NCI-H524 (cell line): ENCODE results near the gene ITGA2.

Experiments
- DNase-seq, 2 experiments: peaks; one replicate each; lab custom pipeline; 2025; lab: John Stamatoyannopoulos, UW

Gene ITGA2

DNA sequence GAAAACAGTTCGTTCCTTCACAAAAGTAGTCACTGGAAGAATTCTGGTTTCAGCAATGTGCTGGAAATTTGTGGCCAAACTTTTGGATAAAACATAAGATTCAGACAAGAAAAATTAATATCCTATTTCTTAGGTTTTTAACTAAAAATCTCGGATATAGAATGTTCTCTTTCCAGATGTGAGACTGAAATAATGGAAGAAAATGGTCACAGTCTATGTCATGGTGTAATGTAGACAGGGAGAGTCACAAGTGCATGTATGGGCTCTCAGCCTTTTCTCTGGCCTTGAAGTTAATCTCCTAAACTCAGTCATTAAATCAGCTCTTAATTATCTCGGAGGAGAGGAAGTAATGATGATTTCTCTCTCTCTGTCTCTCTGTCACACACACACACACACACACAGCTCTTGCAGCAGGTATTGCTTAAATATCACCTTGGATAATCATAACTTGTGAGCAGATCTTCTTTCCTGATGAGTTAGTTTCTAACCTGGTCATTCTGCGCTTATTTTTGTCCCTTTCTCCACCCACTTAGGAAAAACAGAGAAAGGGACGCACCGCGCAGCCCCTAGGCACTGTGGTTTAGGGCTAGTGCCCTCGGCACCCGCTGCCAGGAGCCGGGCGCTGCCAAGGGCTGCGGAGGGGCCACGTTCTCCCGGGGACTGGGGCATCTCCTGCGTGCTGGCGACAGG is 672 bp upstream of the ITGA2 start:
- DNase-seq: peak in 1 of 2 experiments; percentile 35

DNA sequence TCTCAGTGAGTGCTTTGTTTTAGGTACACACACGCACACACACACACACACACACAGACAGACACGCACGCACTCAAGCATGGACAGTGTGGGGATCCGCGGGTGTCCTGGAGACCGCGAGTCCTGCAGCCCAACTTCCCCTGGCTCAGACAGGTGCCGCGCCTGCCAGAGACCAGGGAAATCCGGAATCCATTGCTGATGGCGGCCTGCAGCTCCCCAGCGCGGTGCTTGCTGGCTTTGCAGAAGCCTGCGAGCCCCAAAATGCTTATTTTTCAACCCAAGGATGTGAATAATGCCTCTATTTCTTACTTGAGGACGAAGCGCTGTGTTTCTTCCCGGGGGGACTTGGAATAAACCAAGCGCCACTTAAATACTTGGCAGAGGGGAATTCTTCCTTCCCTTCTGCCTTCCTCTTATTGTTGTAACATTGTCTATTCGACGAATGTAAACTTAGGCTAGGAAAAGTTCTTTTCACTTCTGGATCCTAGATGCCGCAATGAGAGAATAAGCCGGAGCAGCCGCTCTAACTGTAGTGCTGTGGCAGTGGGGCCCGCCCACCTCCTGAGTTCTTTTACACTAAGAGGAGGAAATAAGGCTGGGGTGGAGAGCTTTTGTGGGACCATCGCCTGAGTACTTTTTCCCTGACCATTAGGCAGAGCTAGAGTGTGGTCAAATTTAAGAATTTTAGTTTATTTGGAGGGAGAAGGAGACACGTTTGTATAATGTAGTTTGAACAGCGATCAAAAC is 802 bp downstream of the ITGA2 start:
- DNase-seq: peak in 1 of 2 experiments; percentile 44

DNA sequence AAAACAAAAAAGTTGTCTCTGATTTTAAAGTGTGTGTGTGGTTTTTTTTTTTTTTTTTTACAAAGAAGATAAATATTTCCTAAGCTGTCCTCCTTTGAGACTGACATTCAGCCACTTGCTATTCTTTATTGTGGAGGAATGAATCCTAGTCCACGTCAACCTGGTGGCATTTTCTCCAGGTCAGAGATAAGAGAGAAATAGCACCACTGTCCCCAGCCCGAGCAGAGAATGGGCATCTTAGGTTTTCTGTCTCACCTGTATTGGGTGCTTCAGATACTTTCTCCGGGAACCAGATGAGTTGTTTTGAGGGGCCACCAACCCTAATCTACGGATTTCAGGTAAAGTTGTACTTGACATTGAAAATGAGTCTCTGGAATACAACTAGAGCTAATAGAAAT is 1.4 kb downstream of the ITGA2 start:
- DNase-seq: no peak

DNA sequence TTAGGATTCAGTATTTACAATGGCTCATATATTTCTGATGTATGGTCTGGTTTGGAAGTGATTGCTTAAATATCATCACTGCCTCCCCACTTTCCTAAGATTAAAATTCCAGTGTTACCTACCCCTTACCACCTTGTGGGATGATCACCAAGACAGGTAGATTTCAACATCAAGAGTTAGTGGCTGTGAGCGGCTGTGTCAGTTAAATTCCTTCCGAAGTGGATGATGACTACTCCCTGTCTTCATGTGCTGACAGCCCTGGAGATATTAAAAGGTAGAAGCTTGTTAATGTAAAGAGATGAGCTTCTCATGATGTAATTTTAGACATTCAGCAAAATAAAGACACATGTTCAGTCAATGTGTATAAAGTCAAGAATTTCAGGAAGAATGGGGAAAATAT is 4.2 kb downstream of the ITGA2 start:
- DNase-seq: no peak

DNA sequence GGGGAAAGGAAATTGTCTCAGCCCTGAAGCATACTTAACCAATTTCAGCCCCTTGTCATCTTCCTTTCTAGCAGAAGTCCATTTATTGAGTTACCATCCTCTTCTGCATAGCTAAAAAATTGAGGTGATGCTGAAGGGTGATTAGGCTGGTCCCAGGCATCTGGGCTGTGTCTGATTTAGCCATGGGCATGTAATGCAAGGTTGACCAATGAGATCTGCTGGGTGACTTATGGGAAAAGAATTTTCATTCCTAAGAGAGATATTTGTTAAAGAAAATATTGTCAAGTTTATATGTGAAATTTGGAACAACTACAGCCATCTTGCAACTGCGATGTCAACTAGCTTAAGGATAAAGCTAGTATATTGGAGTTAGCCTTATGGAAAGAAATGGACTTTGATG is 5.1 kb downstream of the ITGA2 start:
- no peak for DNase-seq

DNA sequence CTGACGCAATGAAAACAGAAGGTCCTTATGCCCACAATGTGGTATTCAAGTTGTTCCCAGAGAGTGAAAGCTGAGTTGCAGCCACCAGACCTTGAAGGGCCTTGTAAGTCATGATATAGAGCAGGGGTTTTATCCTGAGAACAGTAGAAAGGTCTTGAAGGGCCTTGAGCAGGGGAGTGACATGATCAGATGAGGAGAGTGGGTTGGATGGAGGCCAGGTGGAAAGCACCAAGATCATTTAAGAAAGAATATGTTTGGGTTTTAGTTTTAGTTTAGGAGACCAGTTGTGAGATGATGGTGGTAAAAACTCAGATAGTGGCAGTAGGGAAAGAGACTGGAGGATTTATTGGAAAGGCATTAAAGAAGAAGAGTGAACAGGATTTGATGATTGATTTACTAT is 5.9 kb downstream of the ITGA2 start:
- DNase-seq: peak in 1 of 2 experiments; percentile 11

DNA sequence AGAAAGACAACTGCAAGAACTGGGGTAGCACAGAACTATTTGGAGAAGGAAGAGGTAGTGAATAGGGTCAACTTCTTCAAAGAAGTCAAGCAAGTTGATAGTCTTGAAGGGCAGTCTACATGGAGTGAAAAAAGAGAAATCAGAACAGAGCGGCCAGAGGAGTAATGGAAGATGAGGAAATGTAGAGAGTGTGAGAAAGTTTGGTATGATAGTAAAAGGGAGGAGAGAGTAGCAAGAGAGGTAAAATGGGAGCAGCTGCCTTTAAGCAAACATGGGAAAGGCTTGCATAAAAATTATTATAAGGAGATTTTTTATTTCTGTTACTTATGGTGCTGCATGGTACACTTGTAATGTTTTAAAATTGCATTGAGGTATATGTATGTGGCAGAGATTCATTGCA is 6.8 kb downstream of the ITGA2 start:
- DNase-seq: no peak

DNA sequence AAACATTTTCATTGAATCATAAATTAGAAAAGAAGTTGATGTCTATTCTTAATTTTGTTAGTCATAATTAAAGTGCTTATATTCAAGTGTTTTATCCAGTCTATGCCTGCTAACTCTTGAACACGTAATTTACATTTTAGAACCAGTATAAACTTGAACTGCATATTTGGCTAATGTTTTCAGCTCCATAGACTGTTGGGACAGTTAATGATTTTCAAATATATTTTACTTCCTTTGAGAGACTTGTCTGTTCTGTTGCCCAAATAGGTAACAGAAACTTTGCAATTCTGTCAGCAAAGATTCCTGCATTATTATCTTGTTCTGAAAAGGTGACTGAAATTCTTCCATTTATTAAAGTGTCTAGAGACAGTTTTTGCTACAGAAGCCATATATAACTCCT is 7.8 kb downstream of the ITGA2 start:
- no peak for DNase-seq

DNA sequence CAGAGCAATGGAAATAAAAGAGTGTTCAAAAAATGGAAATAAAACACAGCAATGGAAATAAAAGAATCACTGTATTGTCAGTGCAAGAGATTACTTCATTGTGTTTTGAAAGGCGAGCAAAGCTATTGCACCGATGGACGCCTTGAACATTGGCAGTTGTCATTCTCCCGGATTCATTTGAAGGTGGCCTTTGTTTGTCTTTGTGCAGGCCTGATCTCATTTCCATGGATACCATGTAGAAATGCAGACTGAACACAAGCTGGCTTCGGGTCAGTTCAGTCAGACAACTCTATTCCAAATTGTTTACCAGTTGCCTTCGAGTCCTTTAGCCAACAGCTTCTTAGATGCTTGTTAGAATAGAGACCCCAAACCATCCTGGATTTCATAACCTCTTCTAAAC is 8.3 kb downstream of the ITGA2 start:
- DNase-seq: no peak

DNA sequence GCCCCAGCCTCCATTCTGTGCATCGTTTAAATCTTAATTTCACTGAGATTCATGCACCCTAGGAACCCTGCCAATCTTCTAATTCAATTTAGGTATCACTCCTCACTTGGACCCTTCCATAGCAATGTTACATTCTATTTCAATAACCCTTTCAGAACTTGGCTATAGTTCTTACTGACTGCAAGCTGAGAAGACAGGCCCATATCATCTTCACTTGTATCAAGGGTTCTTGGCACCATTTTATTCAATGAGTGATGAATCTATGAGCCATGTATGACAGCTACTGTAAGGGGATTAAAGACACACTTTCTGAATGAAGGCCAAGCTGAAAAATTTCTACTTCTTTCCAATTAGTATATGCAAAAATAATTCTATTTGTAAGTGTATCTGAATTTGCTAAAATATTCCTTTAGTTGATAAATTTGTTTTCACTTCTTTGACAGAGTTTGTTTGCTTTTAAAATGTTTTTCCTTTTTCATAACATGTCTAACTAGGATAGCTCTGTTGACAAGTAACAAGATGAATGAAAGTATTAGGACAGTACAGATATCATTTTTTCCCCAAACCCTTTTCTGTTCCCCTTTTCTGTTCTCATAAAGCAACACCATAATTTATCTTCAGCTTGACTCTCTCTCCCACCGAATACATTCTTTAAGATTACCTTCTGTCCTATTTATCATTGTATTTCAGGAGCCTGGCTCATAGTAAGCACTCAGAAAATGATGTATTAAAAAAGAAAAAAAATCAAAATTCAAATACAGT is 9.6 kb downstream of the ITGA2 start:
- no peak for DNase-seq

DNA sequence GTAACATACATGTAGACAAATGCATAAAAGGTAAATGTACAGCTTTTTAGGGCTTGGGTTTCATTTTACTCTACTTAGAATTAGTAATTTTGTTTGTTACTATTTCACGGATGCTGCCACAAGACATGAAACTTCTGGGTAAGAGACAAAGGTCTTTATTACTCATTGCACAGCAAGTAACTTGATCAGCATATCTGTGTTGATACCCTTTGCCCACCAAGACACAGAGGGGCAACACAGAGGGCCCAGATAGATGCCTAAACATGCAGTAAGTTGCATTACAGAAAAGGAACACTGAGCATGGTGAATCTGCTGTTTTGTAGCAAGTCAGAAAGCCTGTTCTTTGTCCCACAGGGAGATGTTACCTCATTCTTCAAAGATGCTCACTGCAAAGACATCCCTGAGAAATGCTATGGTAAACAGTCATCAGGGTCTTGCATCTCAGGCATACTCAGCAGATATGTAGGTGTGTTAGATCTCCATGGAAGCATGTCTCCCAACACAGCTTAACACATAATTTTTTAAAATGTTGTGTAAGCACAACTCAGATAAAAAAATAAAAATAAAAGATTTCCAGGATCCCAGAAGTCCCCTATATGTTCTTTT is 10.3 kb downstream of the ITGA2 start:
- no peak for DNase-seq

DNA sequence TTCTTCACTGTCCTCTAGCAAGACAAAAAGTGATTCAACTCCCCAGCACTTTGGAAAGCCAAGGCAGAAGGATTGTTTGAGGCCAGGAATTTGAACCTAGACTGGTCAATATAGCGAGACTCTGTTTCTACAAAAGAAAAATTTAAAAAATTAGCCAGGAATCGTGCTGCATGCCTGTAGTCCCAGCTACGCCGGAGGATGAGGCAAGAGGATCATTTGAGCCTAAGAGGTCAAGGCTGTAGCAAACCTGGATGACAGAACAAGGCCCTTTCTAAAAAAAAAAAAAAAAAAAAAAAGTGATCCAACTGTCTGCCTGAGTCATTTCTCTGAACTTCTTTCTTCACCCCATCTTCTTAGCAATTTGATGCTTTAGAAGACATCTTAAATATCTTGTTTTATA is 12.4 kb downstream of the ITGA2 start:
- no peak for DNase-seq

DNA sequence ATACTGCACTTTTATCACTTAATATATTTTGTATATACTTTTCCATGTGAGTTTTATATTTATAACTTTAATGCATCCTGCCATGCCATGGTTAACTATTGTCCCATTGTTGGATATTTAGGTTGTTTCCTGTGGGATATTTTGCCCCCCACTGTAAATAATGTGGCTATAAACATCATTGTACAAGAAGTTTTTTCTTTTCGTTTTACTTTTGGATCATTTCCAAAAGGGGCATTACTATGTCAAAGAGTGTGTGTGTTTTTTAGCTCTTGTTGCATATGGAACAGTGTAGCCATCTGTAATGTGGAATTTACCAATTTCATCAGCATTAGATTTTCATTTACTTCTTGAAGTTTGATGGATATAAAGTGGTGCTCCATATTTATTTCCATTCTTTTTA is 13.3 kb downstream of the ITGA2 start:
- no peak for DNase-seq

DNA sequence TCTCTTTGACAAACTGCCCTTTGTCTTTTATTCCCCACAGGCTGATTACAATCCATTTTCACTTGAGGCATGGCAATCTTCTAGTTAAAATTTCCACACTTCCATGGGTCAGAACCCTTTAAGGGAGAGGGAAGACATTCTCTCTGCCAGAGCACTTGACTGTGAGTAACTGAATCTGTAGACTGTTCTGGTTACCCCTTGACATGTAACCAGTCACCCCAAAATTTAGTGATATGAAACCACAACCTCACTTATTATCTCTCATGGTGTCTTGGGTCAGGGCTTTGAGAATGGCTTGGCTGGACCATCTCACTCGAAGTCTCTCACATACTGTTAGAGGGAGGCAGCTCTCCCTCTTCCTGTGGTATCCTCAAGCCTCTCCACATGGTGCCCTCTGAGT is 14.0 kb downstream of the ITGA2 start:
- no peak for DNase-seq

DNA sequence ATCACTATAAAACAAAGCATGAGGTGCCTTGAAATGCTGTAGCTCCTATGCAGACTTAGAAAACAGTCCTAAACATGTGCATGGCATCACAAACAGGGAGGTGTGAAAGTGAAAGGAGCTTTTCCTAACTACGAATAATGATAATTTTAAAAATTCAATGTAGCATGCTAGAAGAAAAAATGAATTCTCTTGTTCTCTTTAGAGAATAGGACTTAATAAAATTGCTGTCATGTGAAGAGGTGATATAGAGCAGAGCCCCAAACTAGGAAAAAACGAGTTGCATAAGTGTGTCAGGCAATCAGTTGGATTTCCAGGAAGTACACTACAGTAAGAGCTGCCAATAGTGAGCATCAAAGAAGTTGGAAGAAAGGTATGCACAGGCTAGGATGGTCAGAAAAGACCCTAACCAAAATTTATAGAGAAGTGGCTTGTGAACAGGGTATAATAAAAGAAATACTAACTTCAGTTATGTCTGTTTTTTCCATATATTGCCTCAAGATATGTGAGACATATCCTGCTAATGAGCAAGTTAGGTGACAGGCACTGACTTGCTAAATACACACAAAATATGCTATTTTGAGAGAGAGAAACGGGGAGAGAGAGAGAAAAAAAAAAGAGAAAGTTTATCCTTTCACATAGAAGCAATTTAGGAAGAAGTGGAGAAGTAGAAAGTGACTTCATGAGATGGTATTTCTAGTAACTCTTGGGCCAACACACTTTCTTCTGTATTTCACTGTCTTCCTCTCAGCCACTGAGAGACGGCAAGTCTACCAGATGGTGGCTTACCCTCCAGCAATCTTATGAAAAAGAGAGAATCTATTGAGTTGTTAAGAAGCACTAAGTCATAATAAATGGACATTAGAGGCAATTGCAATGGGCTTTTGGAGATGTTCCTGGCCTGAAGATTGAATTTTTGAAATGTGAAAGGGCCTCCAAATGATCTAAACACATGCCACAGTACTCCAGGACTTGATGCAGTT is 18.0 kb downstream of the ITGA2 start:
- DNase-seq: no peak

DNA sequence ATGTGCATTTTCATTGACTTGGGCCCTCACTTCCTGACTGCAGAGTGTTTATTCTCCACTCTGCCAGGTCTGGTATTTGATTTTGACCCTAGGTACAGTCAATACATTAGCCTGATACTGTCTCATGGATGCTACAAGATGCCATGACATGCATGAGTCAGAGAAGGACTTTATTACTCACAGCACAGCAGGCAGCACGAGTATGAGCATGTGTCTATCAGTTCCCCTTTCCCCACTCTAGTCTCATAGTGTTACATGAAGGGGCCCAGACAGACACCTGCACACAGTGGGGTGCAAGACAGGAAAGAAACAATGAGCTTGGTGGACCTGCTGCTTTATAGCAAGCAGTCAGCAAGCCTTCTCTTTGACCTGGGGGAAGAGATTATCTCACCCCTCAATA is 19.6 kb downstream of the ITGA2 start:
- DNase-seq: no peak

DNA sequence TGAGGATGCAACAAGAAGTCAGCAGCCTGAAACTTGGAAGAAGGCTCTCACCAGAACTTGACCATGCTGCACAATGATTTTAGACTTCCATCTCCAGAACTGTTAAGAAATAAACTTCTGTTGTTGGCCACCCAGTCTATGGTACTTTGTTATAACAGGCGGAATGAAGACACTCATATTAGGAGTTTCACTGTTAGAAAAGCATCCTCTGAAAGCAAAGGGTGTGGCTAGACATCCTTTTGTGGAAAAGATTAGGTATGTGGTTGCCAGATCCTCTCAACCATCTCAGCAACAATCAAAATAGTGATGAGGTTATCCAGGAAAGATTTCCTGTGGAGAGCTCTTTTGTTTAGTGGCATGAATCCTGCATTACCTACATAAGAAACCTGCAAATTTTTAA is 20.7 kb downstream of the ITGA2 start:
- DNase-seq: no peak

DNA sequence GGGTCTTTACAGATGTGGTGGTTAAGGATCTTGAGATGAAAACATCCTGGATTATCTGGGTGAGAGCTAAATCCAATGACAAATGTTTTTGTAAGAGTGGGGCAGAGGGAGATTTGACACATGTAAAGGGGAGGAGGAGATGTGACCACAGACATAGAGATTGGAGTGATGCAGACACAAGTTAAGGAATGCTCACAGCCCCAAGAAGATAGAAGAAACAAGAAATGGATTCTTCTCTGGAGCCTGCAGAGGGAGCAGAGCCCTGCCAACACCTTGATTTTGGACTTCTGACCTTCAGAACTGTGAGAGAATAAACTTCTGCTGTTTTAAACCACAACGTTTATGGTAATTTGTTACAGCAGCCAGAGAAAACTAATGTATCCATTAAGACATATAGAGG is 21.7 kb downstream of the ITGA2 start:
- no peak for DNase-seq

DNA sequence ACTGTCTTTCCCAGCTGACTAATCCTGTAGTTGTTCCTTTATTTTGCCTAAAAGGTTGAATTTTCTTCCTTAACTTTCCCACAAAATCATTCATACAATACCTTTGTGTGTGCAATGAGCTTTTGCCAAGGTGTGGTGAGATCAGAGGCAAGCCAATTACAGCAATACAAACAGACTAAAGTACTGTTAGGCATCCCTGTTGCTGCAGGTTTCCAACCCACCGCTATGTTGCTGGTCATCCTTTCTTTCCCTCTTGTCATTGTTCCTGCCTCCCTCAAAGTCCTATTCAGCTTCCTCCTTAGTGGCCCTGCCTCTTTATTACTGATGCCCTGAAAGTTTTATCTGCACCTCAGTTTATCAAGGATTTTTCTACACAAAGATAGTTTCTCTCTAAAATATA is 22.1 kb downstream of the ITGA2 start:
- DNase-seq: no peak

DNA sequence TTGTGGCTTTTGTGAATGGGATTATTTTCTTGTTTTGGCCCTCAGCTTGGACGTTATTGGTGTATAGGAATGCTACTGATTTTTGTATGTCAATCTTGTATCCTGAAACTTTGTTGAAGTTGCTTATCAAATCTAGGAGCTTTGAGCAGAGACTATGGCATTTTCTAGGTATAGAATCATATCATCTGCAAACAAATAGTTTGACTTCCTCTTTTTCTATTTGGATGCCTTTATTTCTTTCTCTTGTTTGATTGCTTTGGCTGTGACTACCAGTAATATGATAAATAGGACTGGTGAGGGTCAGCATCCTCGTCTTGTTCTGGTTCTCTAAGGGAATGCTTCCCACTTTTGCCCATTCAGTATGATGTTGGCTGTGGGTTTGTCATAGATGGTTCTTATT is 24.7 kb downstream of the ITGA2 start:
- no peak for DNase-seq

DNA sequence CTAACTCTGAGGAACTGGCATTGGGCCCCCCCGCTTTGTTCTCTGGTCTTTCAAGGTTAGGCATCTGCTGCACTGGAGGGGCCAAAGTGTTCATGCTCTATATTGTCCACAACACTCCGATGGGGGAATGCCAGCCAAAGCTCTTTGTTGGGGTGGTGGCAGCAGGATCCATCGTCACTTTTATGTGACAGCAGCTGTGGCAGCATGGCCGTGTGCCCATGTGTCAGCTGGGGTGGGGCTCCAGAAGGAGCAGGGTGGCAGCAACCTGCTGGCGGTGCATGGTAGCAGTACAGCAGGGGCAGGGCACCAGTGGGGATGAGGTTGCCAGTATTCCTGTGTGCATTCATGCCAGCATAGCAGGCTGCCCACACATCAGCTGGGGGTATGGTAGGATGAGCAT is 28.2 kb downstream of the ITGA2 start:
- DNase-seq: no peak
